HG02973 (cell line): ENCODE results near the gene SLC15A2.
"Not testable (repeated sequence)": the region's sequence is repeated elsewhere in the genome, so short reads cannot be mapped to it uniquely, and the experiment has no call there.

Source experiments
- ATAC-seq: cut with Tn5 transposase; IDR thresholded peaks from one replicate; pipeline ENCODE4 v1.9.1; 2021; ENCODE audit warnings: moderate library complexity; ENCODE audit not compliant: unreplicated experiment

The SLC15A2 gene

GRCh38 chr3:121894301-121894990, at the start of gene SLC15A2:
SLC15A2 (plus strand) TSS chr3:121894401; CDS start chr3:121894477, 76 bp downstream.
- no peak for ATAC-seq

GRCh38 chr3:121844892-121845291, 49.3 kb upstream of the SLC15A2 start:
- ATAC-seq, result no peak

GRCh38 chr3:121852256-121852655, 41.9 kb upstream of the SLC15A2 start:
- no peak for ATAC-seq

- ATAC-seq, result no peak
Observed at GRCh38 chr3:121855555-121855954, 38.6 kb upstream of the SLC15A2 start.

GRCh38 chr3:121857778-121858177, 36.4 kb upstream of the SLC15A2 start:
- ATAC-seq, result not testable (repeated sequence)

- not testable (repeated sequence) for ATAC-seq
Observed at GRCh38 chr3:121863247-121863646, 31.0 kb upstream of the SLC15A2 start.

- no peak for ATAC-seq
Observed at GRCh38 chr3:121863801-121864200, 30.4 kb upstream of the SLC15A2 start.

GRCh38 chr3:121869736-121870135, 24.5 kb upstream of the SLC15A2 start:
- ATAC-seq, result no peak

GRCh38 chr3:121870717-121871116, 23.5 kb upstream of the SLC15A2 start:
- no peak for ATAC-seq

GRCh38 chr3:121871430-121871829, 22.8 kb upstream of the SLC15A2 start:
- no peak for ATAC-seq

- no peak for ATAC-seq
Observed at GRCh38 chr3:121878411-121878810, 15.8 kb upstream of the SLC15A2 start.

- ATAC-seq, result no peak
Observed at GRCh38 chr3:121883507-121883906, 10.7 kb upstream of the SLC15A2 start.

GRCh38 chr3:121885386-121885785, 8.8 kb upstream of the SLC15A2 start:
- ATAC-seq, result no peak

GRCh38 chr3:121895121-121895520, 920 bp downstream of the SLC15A2 start:
- no peak for ATAC-seq

GRCh38 chr3:121895736-121896135, 1.5 kb downstream of the SLC15A2 start:
- ATAC-seq, result no peak

- ATAC-seq, result no peak
Observed at GRCh38 chr3:121896823-121897222, 2.6 kb downstream of the SLC15A2 start.

GRCh38 chr3:121897296-121897695, 3.1 kb downstream of the SLC15A2 start:
- no peak for ATAC-seq

- ATAC-seq, result no peak
Observed at GRCh38 chr3:121913305-121913990, 19.2 kb downstream of the SLC15A2 start.

- no peak for ATAC-seq
Observed at GRCh38 chr3:121914081-121914998, 20.1 kb downstream of the SLC15A2 start.

GRCh38 chr3:121916189-121916588, 22.0 kb downstream of the SLC15A2 start:
- ATAC-seq, result no peak

- ATAC-seq, result no peak
Observed at GRCh38 chr3:121918779-121919483, 24.7 kb downstream of the SLC15A2 start.
